ENCODE data around the gene PCED1B.
"Not testable (repeated sequence)": the region's sequence is repeated elsewhere in the genome, so short reads cannot be mapped to it uniquely, and the experiment has no call there.

Gene PCED1B

GRCh38 chr12:47052274-47052673, 27.1 kb upstream of the PCED1B start:
- in situ Hi-C loops (cut with HindIII; ENCODE audit: low sequenced_read_pairs) = no loop called here
- TF ChIP-seq CTCF (IDR thresholded peaks at IDR 0.05; ENCODE audit: low read depth, low read length) = no peak

DNA sequence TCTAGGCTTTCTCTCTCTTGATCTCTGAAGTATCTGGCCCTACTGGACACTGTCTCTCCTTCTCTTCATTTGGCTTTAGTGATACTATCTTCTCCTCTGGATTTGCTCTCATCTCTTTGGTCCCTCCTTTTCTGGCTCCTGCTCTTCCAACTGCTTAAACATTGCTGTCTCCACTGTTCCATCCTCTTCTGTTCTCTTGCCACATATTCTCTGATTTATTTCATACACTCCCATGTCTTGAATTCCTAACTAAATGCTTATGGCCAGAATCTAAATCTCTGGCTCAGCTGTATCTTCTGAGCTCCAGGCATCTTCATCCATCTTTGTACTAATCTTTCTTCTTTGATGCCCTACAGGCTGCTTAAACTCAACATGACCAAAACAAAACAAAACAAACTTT, 25.5 kb upstream of the PCED1B start:
- TF ChIP-seq CTCF (IDR thresholded peaks at IDR 0.05; ENCODE audit: low read depth, low read length) = no peak
- no peak overlapping the region for H3K4me3 ChIP-seq (ENCODE audit: low read depth, low read length)
- in situ Hi-C loops (cut with HindIII; ENCODE audit: low sequenced_read_pairs) = no loop called here
- DNase-seq (ENCODE audit: low read depth, low spot score) = no peak

More at GRCh38 chr12:47052274-47052673, 27.1 kb upstream of the PCED1B start:
- H3K4me3 ChIP-seq (ENCODE audit: low read depth, low read length) = no peak overlapping the region
- no peak for DNase-seq (ENCODE audit: low read depth, low spot score)

- DNase-seq (ENCODE audit: low read depth, low spot score) = no peak
- no peak for TF ChIP-seq CTCF (IDR thresholded peaks at IDR 0.05; ENCODE audit: low read depth, low read length)
- in situ Hi-C loops (cut with HindIII; ENCODE audit: low sequenced_read_pairs) = no loop called here
- H3K4me3 ChIP-seq (ENCODE audit: low read depth, low read length) = no peak overlapping the region
These were observed 24.8 kb upstream of the PCED1B start for GRCh38 chr12:47054659-47055058.

DNA sequence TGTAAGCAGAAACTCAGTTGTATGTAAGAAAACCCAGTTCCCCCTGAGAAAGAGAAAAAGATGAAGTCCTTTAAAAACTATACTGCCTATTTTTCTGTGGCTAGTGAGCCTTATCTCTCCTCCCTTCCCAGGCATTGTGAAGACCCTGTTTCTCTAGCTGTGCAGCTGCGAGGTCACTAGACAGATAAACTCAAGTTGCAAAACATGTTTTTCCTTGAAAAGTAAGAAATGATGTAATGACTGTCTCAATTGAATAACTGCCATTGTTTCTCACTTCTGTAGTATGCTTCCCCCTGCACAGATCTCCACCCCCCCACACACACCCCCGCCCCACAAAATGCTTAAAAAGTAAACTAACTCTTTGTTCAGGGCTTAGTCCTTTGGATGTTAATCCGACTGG, 23.6 kb upstream of the PCED1B start:
- H3K4me3 ChIP-seq (ENCODE audit: low read depth, low read length); in situ Hi-C loops (cut with HindIII; ENCODE audit: low sequenced_read_pairs); DNase-seq (ENCODE audit: low read depth, low spot score): not testable (repeated sequence)

GRCh38 chr12:47056944-47057343, 22.5 kb upstream of the PCED1B start:
- DNase-seq (ENCODE audit: low read depth, low spot score); in situ Hi-C loops (cut with HindIII; ENCODE audit: low sequenced_read_pairs): not testable (repeated sequence)

GRCh38 chr12:47058640-47059039, 20.8 kb upstream of the PCED1B start:
- H3K4me3 ChIP-seq (ENCODE audit: low read depth, low read length); in situ Hi-C loops (cut with HindIII; ENCODE audit: low sequenced_read_pairs); DNase-seq (ENCODE audit: low read depth, low spot score): not testable (repeated sequence)

More at GRCh38 chr12:47056944-47057343, 22.5 kb upstream of the PCED1B start:
- H3K4me3 ChIP-seq (ENCODE audit: low read depth, low read length) = not testable (repeated sequence)

DNA sequence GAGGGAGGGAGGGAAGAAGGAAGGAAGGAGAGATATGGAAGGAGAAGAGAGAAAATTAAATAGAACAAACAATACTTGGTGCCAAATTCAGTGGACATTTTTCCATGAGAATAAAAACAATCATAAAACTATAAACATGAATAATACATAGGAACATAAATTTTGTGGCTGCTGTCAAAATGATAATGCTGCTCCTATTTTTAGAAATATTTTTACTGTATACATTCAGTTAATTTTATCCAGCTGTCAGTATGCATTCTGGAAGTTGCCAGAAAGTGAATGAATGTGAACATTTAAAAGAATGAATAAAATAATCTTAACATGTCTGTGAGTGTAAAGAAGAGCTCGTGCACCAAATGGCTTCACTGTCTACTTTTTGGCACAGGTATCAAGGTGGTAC, 13.9 kb upstream of the PCED1B start:
- no peak for TF ChIP-seq CTCF (IDR thresholded peaks at IDR 0.05; ENCODE audit: low read depth, low read length)
- no peak for DNase-seq (ENCODE audit: low read depth, low spot score)
- no peak overlapping the region for H3K4me3 ChIP-seq (ENCODE audit: low read depth, low read length)
- in situ Hi-C loops (cut with HindIII; ENCODE audit: low sequenced_read_pairs) = no loop called here

DNA sequence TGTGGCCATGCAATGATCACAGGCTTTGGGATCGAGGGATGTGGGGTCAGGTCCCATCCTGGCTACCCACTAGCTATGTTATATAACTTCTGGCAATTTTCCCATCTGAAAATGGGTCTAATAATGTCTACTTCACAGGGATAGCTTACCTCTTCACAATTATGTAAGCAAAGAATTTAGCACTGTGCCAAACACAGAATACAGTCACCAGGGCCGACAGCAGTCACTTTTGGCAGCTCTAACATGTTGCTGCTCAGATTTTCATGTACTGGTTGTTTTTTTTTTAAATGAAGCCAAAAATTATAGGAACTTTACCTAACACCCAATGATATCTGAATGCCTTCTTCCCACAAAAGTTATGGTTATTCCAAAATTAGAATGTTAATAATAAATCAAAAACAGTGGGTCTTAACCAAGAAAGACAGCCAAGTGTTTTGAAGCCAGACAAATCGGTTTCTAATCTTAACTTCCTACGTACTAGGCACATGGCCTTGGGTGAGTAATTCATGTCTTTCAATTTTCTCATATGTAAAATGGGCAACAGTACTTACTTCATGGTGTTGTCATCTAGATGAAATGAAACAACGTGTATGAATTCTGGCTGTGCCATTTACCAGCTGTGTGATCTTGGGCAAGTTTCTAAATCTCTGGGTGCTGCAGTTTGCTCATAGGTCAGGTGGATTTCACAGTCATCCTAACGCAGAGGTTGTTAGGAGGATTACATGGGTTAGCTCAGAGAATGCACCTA, 13.0 kb upstream of the PCED1B start:
- in situ Hi-C loops (cut with HindIII; ENCODE audit: low sequenced_read_pairs) = no loop called here
- no peak overlapping the region for H3K4me3 ChIP-seq (ENCODE audit: low read depth, low read length)
- no peak for TF ChIP-seq CTCF (IDR thresholded peaks at IDR 0.05; ENCODE audit: low read depth, low read length)
- DNase-seq (ENCODE audit: low read depth, low spot score) = no peak

All from astrocyte of the spinal cord (primary cell).